GM18502 (cell line): Measurements from ENCODE around the gene ADGRV1.

ENCODE experiments used
- ATAC-seq: cut with Tn5 transposase; IDR thresholded peaks from one replicate; pipeline ENCODE4 v1.9.1; 2021; ENCODE audit warnings: mild to moderate bottlenecking; ENCODE audit not compliant: unreplicated experiment, poor library complexity

The ADGRV1 gene

DNA sequence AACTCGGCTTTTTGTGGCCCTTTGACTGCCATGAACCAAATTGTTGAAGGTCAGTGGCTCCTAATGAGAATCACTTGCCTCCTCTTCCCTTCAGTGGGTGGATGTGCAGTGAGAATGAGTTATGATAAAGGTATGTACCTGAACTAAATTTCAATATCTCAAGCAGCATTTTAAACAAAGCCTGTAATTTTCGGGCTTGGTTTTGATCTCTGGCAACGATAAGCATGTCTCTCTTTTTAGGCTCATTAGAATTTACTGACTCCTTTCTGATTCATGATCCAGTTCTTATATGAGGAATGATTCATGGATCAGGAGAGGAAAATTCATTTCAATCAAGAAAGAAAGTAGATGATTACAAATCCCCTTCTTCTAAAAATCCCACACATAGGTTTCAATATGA is 519.0 kb downstream of the ADGRV1 start:
- no peak for ATAC-seq

DNA sequence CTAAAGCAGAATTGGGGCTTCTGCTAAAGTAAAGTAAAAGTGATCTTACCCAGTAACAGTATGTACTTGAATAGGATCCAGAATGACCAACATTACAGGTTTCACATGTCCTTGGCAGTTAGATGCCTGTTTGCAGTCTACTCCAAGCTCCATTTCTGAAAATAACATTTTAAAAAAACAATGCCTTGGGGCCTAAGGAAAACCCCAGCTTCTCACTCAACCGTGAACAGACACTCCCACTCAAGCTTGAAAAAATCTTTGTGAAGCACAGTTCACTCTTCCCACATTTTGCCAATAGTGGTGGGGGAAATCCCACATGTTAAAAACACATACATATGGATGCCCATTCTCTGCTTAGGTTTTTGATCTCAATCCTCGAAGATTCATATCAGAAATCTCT is 520.4 kb downstream of the ADGRV1 start:
- ATAC-seq, result peak; percentile 41

DNA sequence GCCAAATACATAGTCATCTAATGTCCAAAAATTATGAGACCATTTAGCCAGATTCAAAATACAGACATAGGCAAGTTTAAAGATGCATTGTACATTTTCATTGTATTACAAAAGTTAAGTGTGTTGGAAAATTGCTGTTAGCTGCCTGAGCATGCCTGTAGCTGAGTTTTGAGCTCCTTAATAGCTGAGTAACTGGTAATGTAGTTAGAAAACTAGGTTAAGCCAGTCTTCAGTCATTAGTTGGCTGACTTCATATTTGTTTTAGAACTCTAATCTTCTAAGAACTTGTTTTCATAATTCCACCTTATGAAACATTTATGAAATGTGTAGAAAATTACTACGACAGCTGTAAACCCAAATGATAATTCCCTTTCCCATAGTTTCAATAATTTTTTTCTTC is 531.2 kb downstream of the ADGRV1 start:
- ATAC-seq, result no peak

DNA sequence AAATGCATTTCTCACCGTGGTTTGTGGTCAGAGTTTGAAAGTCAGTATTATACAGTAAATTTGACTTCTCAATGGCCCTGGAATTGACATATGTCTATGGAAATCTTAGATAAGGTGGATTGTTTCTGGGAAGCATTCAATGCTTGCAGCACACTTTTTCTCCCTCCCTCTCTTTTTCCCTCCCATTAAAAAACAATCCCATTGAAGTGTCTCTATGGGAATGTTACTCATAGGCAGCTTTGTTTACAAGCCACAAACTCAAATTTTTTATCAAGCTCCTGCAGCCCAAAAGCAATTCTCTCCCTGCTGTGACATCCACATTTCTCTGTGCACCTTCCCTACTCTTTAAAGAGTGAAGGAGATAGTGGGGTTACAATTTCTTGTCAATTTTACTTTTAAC is 532.4 kb downstream of the ADGRV1 start:
- no peak for ATAC-seq

DNA sequence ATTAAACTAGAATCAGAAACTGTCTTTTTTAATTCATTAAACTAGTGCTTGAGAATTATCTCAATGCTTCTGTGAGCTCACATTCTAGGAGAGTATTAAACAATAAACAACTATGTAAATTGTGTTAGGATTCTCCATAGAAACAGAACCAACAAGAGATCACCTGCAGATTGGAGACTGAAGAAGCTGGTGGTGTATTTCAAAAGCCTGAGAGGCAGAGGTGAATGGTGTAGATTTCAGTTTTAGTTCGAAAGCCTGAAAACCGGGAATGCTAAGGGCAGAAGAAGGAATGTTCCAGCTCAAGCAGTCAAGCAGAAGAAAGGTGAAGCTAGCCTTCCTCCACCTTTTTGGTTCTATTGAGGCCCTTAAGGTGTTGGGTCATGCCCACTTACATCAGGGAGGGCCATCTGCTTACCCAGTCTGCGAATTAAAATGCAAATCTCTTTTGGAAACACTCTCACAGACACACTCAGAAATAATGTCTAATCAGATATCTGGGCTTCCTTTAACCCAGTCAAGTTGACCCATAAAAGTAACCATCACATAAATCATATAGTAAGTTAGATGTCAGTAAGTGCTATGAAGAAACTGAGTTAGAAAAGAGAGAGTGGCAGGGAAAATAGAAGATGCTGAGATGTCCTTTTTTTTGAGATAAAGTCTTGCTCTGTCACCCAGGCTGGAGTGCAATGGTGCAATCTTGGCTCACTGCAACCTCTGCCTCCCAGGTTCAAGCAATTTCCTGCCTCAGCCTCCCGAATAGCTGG is 533.1 kb downstream of the ADGRV1 start:
- no peak for ATAC-seq

DNA sequence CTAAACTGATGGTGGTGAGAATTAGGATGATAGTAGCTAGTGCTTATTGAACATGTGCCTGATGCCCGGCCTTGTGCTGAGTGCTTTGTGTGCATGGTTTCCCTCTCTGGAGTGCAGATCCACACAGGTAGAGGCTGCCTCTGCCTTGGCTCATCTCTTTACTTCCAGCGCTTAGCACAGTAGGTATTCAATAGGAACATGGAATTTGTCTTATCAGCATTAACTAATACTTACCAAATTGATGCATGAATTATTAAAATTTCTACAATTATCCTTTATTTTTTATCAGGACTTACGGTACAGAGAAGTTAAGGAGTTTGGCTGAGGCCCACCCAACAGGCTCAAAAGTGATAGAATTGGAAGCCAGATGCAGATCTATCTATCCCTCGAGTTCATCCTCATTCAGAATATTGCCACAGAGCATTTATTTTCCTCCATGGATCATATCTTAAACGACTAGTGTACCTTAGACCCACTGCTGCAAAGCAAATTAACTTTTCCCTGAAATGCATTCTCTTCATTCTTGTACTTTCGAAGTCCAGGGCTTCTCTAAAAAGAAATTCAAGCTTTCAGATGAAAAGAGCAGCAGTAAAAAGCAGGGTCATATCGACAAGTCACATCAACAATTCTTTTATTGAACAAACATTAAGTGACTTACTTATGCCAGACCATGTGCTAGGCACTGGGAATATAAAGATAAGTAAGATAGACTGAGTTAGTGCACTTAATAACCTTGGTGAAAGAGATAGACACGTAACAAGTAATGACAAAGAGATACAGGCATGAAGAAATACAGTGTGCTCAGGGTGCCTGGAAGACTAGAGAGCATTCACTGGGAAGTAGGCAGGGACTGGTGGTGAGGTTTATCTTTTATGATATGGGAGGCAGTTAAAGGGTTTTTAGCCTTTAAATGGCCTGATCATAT is 534.5 kb downstream of the ADGRV1 start:
- ATAC-seq, result no peak

DNA sequence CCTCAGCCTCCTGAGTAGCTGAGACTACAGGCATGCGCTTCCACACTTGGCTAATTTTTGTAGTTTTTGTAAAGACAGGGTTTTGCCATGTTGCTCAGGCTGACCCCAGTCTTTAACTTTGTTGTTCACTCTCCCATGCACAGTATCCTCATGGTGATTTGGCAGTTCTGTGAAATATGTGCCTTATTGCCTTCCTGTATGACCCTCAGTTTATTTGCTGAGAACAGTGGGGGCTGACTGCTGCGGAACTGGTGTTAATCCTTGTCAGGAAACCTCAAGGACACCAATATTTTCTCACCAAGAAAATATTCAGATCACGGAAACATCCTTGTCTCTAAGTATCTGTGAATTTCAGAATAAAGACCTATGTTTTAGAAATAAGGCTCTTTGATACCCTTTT is 536.7 kb downstream of the ADGRV1 start:
- no peak for ATAC-seq

DNA sequence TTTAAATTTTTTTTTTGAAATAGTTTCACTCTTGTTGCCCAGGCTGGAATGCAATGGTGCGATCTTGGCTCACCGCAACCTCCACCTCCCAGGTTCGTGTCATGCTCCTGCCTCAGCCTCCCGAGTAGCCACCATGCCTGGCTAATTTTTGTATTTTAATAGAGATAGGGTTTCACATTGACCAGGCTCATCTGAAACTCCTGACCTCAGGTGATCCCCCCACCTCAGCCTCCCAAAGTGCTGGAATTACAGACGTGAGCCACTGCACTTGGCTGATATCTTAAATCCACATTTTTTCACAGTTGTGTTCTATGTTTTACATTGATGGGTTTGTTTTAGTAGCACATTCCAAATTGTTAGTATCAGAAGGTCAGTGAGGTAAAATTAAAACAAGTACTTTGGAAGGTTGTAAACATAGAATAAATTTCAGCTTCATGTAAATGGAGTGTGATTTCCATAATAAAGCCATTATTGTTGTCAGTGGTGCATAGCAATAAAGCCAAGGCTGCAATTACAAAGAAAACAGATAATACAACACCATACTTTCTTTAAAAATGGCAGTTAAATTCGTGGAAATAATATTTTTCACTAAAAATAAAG is 537.3 kb downstream of the ADGRV1 start:
- no peak for ATAC-seq

DNA sequence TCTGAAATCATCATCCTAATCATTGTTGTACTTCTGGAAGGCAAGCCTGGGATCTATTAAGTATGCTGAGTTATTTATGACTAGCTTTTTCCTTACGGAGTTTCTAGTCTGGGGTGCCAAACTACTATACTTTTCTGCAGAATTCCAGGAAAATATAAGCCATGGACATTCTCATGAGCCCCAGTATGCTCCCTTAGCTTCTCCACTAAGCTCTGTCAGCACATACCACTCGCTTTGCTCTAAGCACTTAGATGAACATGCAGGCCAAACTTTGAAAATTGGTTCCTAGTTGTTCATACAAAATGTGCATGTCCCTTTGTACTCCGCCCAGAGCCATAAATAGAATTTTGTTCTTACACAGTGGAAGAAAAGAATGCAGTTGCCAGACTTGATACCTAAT is 539.9 kb downstream of the ADGRV1 start:
- no peak for ATAC-seq

DNA sequence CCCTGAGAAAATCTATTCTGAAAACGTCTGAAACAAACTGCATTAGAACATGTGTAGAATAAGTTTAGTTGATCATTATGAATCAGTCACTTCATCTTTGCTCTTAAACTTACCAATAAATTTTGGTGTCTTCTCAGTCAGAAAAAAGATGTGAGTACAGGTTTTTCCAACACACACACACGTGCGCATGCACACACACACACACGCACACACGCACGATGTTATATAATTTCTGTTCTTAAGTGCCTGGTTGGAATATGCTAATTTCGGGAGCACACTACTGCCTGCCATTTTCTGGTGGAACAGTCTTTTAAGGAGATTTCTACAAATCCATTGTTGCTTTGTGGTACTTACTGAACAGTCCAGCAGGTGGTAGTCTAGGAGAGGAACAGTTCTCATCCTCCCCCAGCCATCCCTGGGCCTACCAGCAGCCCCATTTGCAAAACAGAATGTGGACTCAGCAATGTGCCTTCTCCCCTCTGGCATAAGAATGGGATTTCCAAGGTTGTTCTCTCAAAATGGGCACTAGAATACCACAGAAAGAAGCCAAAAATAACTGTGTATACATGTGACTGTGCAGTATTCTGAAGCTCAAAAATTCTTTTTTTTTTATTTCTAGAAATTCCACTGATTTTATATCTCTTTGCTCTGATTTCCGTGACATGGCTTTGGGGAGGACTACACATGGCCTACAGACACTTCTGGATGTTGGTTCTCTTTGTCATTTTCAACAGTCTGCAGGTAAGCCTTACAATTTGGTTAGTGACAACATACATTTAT is 543.2 kb downstream of the ADGRV1 start:
- ATAC-seq, result peak; percentile 97

DNA sequence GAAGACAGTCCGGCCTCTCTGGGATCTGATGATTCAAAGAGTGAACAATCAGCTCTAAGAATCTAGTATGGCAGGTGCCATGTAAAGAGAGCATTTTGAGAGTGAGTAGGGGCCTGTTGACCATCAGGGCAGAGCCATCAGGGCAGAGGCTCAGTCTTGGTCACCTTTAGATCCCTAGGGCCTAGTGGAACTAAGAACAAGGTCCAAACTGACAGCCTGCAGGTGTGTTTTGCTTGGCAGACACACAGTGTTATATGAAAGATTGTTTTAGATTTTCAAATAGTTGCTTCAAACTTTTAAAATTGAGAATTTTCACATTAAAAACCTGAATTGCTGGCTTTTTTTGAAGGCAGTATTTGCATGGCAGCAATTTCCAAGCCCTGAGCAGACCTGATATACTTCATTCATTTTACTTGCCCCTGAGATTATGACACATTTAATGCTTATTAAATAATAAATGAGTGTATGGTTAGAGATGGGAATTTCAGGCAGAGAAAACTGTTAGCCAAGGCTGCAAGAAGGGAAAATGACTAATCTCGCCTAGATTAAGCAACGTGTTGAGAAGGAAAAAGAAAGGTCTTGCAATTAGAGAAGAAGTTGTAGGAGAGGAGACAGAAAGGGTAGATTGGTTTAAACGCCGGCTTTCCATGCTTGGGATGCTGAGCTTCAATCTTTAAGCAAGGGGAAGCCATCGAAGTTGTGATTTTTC is 544.9 kb downstream of the ADGRV1 start:
- no peak for ATAC-seq

DNA sequence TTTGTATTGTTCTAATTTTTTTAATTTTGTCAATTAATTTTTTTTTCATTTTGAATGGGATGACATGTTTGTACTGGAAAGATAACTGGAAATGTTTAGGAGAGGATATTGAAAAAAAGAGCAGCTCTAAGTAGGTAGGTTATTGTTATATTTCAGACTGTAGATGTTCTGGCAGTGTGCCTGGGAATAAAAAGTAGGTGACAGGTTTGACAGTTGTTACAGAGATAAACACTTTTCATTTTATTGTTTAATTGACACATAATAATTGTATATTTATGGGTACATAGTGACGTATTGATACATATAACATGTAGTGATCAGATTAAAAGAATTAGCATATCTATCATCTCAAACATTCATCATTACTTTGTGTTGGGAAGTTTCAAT is 545.5 kb downstream of the ADGRV1 start:
- no peak for ATAC-seq

DNA sequence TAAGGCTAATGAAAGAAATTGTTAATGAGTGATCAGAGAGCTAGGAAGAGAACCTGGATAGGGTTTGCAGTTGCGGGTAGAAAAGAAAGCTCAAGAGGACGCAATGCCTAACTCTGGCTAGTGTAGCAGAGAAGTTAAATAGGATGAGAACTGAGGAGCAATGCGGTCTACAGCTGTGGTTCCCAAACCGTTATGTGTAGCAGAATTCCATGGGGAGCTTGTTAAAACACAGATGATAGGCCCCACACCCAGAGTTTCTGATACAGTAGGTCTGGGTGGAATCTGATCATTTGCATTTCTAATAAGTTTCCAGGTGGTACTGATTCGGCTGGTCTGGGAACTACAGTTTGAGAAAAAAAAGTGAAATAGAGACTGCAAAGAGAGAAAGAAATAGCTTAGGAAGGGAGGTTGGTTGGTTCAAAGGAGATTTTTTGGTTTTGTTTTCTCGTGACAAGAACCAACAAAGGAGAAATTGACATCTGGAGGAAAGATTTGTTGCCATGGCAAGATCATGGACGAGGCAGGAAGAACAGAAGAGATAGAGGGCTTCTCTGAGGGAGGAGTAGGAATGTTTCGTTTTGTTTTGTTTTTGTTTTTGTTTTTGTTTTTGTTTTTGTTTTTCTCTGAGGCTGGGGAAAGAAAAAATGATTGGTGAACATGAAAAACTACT is 548.4 kb downstream of the ADGRV1 start:
- no peak for ATAC-seq

DNA sequence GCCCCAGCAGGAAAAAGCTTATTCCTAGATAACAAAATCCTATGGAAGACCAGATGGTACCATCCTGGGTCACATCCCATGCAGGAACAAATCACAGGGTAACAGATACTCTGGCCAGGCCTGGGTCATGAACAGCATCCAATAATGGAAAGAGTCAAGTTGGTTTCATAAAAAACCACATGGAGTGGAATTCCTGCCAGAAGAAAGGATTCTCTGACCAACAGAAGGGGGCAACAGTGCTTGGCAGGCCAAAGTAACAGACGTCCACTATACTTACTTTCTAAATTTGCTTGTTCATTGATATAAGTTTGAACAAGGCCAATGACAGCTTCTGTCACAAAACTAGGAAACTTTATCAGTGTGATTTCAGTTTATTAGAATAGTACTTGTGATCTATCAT is 551.0 kb downstream of the ADGRV1 start:
- ATAC-seq, result no peak

DNA sequence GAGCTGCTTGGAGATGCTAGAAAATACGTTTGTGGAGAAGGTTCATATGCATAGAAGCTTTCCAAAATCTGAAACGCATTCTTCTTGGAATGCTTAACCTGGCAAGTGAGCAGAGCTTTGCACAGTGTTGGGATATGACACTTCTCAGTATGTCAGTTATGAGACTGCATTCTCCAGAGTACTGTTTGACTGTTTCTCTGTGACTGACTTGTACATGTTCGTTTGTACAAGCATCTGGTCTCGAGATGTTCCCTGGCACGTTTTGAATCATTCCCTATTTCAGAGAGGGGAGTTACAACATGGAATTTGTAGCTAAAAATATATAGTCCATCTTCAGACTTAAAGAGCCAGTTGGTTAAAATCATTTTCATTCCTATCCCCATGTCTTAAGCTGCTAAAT is 552.1 kb downstream of the ADGRV1 start:
- ATAC-seq, result no peak

DNA sequence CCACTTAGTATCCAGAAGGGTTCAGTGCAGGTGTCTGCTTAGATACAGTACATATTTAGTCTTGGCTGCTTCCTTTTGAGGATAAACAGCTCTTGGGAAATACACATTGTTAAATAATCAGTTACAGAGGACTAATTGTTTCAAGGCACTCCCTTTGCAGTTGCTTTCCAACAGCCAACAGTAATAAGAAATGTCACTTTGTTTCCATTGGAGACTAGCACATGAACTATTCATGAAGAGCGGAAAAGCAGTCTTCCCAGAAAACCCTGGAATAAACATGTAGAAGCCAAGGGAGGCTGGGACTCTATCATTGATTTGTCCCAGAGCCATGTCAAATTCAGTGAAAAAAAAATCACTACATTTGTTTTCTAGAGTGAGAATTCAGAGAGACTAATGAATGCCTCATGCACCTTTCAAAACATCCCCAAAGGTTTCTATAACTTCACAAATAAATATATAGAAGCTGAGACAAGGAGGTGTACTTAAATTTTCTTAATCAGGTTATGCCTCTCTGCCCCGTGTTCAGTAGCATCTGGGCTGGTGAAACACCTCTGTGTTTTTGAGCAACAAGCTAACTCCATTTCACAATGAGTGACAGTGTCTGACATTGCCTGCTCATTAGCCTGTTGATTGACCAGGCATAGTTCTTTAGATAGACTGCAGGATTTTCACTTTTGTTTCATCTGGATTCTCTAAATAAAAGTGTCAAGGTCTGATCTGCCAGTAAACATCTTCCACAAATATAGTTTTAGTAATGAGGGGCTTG is 553.1 kb downstream of the ADGRV1 start:
- ATAC-seq, result no peak

DNA sequence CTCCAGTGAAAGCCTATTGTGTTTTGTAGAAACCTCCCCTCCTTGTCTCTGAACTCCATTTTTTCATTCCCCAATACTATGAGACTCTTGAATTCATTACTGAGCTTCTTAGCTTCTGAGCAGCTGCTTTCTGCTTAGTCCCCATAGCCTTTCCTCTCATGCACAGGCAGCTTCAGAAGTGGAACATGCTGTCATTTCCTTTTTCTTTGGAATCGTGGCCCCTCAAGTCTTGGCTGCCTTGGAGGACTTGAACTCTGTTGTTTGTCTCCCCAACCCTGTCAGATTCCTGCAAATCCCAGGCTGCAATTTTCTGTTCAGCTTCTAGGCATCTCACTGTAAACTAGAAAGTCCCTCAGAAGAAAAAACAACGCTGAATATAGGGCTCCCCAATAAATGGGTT is 556.1 kb downstream of the ADGRV1 start:
- no peak for ATAC-seq

DNA sequence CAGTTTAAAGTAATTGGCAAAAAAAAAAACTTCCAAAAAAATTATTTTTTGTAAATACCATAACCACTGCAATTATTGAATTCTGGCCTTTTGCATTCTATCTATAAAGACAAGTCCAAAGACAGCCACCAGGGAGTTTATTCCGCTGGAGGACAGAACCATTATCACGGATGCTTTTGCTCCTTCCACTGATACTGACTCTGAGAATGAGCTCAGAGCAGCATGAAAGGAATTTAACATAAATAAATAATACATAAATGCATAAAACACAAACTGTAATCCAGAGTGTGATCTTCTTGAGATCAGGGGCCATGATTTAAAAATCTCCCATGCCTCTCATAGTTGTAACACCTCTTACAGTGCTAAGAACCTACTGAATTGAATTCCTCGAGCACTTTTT is 559.8 kb downstream of the ADGRV1 start:
- no peak for ATAC-seq

DNA sequence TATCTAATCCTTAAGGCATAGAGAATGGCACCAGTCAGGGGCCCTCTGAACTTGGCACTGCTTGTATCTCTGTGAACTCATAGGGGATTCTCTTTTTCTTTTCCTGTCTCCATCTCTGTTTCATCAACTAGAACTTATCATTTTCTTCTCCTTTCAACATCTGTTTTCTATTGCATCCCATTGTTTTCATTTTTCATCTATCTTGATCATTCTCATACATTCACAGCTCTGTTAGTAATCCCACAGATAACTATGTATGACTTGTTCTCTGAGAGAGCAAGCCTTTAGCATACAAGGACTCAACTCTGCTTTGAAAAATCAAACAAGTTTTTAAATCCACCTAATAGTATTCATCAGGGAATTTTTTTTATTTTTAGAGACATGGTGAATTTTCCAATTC is 560.2 kb downstream of the ADGRV1 start:
- no peak for ATAC-seq
